GM21737 (cell line): ENCODE data around the gene BAIAP2L2.
"Not testable (repeated sequence)": the region's sequence is repeated elsewhere in the genome, so short reads cannot be mapped to it uniquely, and the experiment has no call there.

Experiments
- ATAC-seq: cut with Tn5 transposase; IDR thresholded peaks from one replicate; pipeline ENCODE4 v1.9.1; 2021; ENCODE audit warnings: mild to moderate bottlenecking, moderate library complexity; ENCODE audit not compliant: unreplicated experiment

Gene BAIAP2L2

DNA sequence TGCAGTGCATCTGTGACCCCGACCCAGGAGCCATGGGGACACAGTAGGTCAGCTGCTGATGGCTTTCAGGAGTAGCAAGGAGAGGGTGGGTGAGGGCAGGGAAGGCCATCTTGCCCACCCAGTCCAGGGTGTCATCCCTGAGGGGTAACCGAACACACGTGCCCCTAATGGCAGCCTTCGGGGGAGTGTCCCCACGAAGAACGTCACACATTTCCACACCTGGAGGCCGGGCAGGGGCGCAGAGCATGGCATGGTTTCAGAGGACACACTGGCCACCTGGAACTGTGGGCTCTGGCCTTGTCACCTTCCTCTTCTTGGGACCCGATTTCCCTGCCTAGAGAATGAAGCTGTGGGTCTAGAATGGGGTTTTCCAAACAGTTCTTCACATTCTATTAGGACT is 19.4 kb upstream of the BAIAP2L2 start:
- ATAC-seq: no peak

DNA sequence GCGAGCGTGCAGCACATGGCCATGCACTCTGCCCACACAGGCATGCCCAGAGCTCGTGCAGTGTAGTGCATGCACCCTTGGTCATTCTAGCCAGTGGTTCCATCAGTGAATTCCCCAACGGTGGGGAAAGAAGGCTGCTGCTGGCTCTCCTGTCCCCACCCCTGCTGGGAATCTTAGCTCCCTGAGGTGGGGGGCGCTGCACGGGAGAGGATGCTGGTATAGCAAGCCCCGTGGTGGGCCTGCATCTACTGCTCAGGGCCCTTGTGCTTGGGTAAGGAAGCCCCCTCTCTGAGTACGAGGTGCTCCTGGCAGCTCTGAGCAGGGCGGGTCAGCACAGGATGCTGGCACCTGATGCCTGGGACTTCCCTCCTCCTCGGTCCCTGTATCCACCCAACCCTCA is 18.5 kb upstream of the BAIAP2L2 start:
- no peak for ATAC-seq

- ATAC-seq: no peak
Observed at GRCh38 chr22:38127869-38128268, 17.4 kb upstream of the BAIAP2L2 start.

- ATAC-seq: no peak
Observed at GRCh38 chr22:38126928-38127668, 16.6 kb upstream of the BAIAP2L2 start.

DNA sequence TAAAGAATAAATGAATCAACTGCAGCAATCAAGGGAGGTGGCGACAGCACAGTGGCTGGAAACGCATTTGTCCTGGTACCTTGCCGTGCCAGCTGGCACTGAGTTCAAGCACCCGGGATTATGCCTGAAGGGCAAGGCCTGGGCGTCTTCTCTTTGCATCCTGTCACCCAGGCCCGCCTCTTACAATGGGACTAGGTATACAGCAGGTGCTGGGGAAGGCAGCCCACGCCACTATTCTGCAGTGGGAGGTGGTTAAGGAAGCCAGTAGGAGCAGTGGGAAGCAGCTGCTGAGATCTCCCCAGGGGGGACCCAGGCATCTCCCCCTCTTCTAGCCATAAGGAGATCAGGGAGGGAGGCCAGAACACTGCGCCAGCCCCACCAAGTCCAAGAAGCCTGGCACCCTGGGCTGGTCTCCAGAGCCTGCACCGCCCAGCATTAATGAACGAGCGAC is 15.3 kb upstream of the BAIAP2L2 start:
- no peak for ATAC-seq

GRCh38 chr22:38125038-38125610 is 14.6 kb upstream of the BAIAP2L2 start:
- ATAC-seq: no peak

DNA sequence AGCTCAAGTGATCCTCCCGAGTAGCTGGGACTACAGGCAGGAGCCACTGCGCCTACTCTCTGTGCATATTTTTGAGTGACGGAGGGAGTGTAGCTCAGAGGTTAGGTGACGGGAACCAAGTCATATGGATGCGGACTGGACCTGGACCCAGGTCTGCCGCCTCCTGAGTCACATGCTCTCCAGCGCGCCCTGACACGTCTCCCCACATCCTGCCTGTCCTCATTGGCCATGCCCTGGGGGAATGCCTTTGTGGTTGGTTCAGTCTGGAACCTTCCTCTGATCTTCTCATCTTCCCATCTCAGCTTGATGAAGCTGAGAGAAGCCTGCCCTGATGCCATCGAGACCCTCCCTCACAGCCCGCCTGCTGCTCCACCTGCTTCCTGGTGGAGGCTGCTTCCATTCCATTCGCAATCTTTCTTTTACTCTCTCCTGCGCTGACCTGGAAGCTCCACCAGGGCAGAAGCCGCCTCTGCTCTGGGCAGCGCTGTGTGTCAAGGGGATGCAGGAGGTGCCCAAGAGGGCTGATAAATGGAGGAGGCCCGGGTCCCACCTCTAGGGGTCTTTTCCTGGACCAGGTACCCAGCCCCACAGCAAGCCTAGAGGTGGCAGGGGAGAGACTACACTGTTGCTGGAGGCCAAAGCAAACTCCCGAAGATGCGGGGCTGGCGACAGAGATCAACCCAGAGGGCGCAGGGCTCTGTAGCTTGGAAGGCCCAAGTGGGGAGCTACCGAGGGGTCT is 13.9 kb upstream of the BAIAP2L2 start:
- no peak for ATAC-seq

GRCh38 chr22:38122616-38123015 is 12.1 kb upstream of the BAIAP2L2 start:
- ATAC-seq: no peak

DNA sequence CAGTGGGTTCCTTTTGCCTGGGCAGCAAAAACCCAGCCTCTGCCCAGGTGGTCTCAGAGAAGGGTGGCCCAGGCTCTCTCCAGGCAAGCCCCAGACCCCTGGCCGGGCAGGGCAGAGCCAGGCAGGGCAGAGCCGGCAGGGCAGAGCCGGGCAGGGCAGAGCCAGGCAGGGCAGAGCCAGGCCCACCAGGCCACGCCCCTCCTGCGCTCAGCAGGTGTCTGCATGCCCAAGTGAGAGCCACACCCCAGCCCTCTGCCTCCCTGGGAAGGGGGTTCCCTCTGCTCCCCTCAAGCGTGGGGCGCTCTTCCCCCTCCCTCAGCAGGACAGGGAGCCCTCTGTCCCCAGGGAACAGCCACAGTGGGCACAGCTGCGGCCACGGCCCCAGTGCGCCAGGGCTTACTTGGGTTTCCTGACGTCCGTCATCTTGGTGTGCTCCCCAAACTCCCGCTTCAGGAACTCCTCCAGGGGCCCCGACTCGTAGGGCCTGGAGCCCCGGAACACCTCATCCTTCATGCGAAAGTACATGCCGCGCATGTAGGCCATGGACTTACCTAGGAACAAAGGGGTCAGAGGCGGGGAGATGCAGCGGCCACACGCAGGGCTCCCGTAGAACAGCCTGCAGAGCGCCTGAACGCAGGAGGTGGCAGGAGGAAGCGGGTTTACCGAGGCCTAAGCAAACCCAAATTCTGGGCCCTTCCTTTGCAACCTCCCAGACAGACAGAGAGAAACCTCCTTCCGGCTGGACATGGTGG is 10.1 kb upstream of the BAIAP2L2 start:
- no peak for ATAC-seq

DNA sequence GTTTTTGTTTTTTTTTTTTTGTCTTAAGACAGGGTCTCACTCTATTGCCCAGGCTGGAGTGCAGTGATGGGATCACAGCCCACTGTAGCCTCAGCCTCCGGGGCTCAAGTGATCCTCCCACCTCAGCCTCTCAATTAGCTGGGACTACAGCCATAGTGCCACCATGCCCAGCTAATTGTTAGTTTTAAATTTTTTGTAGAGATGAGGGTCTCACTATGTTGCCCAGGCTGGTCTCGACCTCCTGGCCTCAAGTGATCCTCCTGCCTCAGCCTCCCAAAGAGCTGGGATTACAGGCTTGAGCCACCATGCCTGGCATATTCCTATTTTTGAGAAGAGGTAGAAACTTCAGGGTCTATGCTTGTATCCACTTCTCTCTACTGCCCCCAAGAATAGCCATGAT is 8.3 kb upstream of the BAIAP2L2 start:
- ATAC-seq: not testable (repeated sequence)

DNA sequence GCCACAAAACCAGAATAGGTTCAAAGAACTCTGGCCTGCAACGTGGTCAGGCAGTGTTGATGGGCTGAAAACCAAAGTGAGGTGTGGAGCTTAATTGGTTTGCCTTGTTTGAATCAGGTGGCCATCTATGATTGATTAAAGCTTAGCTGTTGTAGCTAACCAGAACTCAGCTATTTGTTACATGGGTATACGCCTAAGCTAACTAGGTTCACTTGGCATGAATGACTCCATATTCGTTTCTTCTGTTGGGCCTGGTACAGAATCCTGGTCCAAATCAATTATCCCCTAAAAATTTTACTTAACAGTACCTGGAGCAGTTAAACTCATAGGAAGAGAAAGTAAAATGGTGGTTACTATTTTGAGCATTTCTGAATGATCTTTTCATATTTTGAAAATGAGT is 7.7 kb upstream of the BAIAP2L2 start:
- ATAC-seq: no peak

GRCh38 chr22:38117556-38117955 is 7.1 kb upstream of the BAIAP2L2 start:
- ATAC-seq: not testable (repeated sequence)

GRCh38 chr22:38115423-38116205 is 5.1 kb upstream of the BAIAP2L2 start:
- ATAC-seq: no peak

DNA sequence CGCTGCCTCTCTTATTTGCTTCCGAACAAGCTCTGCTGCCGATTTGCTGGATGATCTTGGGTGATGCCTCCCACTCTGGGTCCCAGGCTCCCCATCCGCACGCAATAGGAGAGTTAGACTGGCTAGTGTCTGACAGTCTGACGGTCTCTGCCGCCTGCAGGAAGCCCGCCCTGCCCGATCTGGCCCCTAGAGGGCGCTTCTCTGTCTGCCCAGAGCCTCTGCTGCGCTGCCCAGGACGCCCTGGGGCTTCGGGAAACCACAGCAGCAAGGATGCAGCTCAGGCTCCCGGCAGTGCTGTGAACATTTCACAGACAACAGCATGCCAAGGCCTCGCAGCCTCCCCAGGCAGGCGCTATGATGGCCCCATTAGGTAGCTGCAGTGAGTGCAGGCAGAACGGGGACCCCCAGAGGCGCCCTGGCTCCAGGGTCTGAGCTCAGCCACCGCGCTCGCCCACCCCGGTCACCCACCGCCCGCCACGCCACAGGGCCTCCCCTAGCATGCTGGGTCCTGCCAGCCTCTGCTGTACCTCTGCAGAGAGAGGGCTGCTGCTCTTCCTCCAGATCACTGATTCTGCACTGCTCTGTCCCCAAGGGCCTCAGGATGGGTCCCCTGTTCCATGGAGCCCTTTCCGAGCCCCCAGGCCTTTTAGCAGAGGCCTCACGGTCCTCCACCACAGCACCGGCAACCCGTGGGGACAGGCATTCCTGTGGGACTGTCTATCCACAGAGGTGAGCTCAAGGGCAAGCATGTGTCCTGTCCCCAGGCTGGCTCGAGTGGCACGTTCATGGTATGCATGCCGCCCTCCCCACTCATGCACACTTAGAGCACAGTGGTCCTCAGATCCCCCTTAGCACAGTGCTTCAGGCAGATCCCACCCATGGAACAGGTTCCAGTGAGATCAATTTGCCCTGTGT is 4.3 kb upstream of the BAIAP2L2 start:
- ATAC-seq: no peak

- no peak for ATAC-seq
Observed at GRCh38 chr22:38112381-38112780, 1.9 kb upstream of the BAIAP2L2 start.

DNA sequence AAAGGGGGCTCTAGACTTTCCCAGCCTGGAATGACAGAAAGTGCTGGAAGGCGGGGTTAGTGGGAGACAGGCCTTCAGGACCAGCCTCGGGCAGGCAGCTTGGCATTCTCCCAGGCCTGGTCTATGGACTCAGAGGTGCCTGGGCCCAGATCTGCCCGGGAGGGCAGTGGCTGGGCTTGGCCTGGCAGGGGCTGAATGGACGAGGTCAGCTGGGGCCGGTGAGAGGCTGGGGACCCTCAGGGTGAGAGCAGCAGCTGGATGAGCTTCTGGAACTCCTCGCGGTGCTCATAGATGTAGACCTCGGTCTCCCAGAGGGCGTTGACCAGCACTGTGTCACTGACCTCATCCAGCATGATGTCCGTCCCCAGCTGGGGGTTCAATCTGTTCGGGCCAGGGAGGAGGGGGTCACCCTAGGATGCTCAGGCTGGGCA is 1.5 kb upstream of the BAIAP2L2 start:
- no peak for ATAC-seq

- ATAC-seq: no peak
Observed at GRCh38 chr22:38110863-38111852, 674 bp upstream of the BAIAP2L2 start.

- ATAC-seq: no peak
Observed at GRCh38 chr22:38109371-38110001, 998 bp downstream of the BAIAP2L2 start.
